Measurements from ENCODE around the gene WT1. TPM values are rescaled to one million over a fixed set of nuclear protein-coding genes. Genes with fewer than 3 reads are reported as not detected.
A peak's percentile ranks its signal among the peaks of the same experiment; 100 is the strongest.
"Not testable (repeated sequence)": the region's sequence is repeated elsewhere in the genome, so short reads cannot be mapped to it uniquely, and the experiment has no call there.

WT1 gene
- 1.5 TPM for polyA plus RNA-seq (2013, experiment 1 of 2)
- polyA plus RNA-seq (2013, experiment 2 of 2): 0.96 TPM

GRCh38 chr11:32435511-32435941, at the start of gene WT1:
WT1 (minus strand) TSS chr11:32435539.
- Histone ChIP-seq H3K4me3 (ENCODE audit: extremely low read depth, insufficient read depth, low read length, poor library complexity, severe bottlenecking) (peak within 1 kb of the TSS; percentile 21), H3K4me1 (ENCODE audit: control insufficient read depth, insufficient read depth, low read length, poor library complexity, severe bottlenecking) (peaks cover 23% of the 10 kb centered on the region), H3K9me3 (ENCODE audit: control insufficient read depth, low read length) (no peaks in the 10 kb centered on the region), H3K36me3 (ENCODE audit: control insufficient read depth, insufficient read depth, low read length) (no peaks in the 10 kb centered on the region), H3K27ac (ENCODE audit: low read depth, low read length, severe bottlenecking) (no peak within 1 kb of the TSS)
- 0 to 1% methylated on average over 15 to 17 of the region's 25 CpGs for whole genome bisulfite sequencing, 2 experiments (ENCODE audit: insufficient coverage in 2 of 2)

GRCh38 chr11:32479291-32479690, 44.0 kb upstream of the WT1 start:
- 79 to 80% methylated on average over 2 to 3 of the region's 4 CpGs for WGBS, 2 experiments (ENCODE audit: insufficient coverage in 2 of 2)
- no peaks in the 10 kb centered on the region for H3K36me3 ChIP-seq (ENCODE audit: control insufficient read depth, insufficient read depth, low read length)
- H3K4me1 ChIP-seq (ENCODE audit: control insufficient read depth, insufficient read depth, low read length, poor library complexity, severe bottlenecking): no peaks in the 10 kb centered on the region
- no peak overlapping the region for H3K27ac ChIP-seq (ENCODE audit: low read depth, low read length, severe bottlenecking)
- H3K4me3 ChIP-seq (ENCODE audit: extremely low read depth, insufficient read depth, low read length, poor library complexity, severe bottlenecking): no peak overlapping the region
- no peaks in the 10 kb centered on the region for H3K9me3 ChIP-seq (ENCODE audit: control insufficient read depth, low read length)

- no peaks in the 10 kb centered on the region for H3K9me3 ChIP-seq (ENCODE audit: control insufficient read depth, low read length)
- H3K36me3 ChIP-seq (ENCODE audit: control insufficient read depth, insufficient read depth, low read length): no peaks in the 10 kb centered on the region
- no peaks in the 10 kb centered on the region for H3K4me1 ChIP-seq (ENCODE audit: control insufficient read depth, insufficient read depth, low read length, poor library complexity, severe bottlenecking)
- no peak overlapping the region for H3K27ac ChIP-seq (ENCODE audit: low read depth, low read length, severe bottlenecking)
- WGBS, 2 experiments (ENCODE audit: insufficient coverage in 2 of 2): 88 to 98% methylated on average over 3 of the region's 7 CpGs
- H3K4me3 ChIP-seq (ENCODE audit: extremely low read depth, insufficient read depth, low read length, poor library complexity, severe bottlenecking): no peak overlapping the region
These were observed 43.0 kb upstream of the WT1 start for GRCh38 chr11:32478277-32478731.

- Histone ChIP-seq H3K4me3 (ENCODE audit: extremely low read depth, insufficient read depth, low read length, poor library complexity, severe bottlenecking) (no peak overlapping the region), H3K27ac (ENCODE audit: low read depth, low read length, severe bottlenecking) (no peak overlapping the region), H3K4me1 (ENCODE audit: control insufficient read depth, insufficient read depth, low read length, poor library complexity, severe bottlenecking) (no peaks in the 10 kb centered on the region), H3K36me3 (ENCODE audit: control insufficient read depth, insufficient read depth, low read length) (no peaks in the 10 kb centered on the region), H3K9me3 (ENCODE audit: control insufficient read depth, low read length) (no peaks in the 10 kb centered on the region)
- WGBS, 2 experiments (ENCODE audit: insufficient coverage in 2 of 2): 92 to 93% methylated on average over 2 to 3 of the region's 5 CpGs
These were observed 38.1 kb upstream of the WT1 start for GRCh38 chr11:32473282-32473909.

DNA sequence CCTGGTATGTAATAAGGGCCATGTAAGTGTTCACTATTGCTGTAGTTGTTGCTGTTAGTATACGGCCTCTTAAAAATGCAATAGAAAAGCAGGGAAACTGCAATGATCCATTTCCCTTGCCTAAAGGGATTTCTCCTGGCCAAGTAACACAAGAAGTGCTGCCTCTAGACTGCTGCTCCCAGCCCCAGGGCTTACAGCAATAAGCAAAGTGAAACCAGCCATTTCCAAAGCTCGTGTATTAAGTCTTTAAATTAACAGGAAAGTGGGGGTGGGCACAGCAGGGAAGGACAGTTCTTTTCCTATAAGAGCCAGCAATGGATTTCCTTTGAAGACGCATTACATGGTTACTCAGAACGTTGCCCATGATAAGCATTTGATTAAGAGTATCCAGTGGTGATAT, 36.9 kb upstream of the WT1 start:
- Histone ChIP-seq H3K27ac (ENCODE audit: low read depth, low read length, severe bottlenecking) (no peak overlapping the region), H3K4me3 (ENCODE audit: extremely low read depth, insufficient read depth, low read length, poor library complexity, severe bottlenecking) (no peak overlapping the region), H3K9me3 (ENCODE audit: control insufficient read depth, low read length) (no peaks in the 10 kb centered on the region), H3K36me3 (ENCODE audit: control insufficient read depth, insufficient read depth, low read length) (no peaks in the 10 kb centered on the region), H3K4me1 (ENCODE audit: control insufficient read depth, insufficient read depth, low read length, poor library complexity, severe bottlenecking) (no peaks in the 10 kb centered on the region)
- WGBS, 2 experiments (ENCODE audit: insufficient coverage in 2 of 2): 81 to 83% methylated on average over 2 to 4 of the region's 4 CpGs

DNA sequence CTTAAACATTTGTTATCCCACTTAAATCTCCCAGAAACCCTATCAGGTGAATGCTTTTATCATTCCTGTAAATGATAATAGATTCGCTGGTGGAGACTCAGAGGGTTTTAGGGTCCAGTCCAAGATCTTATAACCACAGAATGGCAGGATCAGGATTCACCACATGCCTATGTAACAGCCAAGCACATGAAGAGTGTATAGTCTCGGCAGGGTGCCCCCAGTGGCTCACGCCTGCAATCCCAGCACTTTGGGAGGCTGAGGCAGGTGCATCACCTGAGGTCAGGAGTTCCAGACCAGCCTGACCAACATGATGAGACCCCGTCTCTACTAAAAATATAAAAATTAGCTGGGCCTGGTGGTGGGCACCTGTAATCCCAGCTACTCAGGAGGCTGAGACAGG, 36.2 kb upstream of the WT1 start:
- not testable (repeated sequence) for H3K4me1 ChIP-seq (ENCODE audit: control insufficient read depth, insufficient read depth, low read length, poor library complexity, severe bottlenecking); H3K27ac ChIP-seq (ENCODE audit: low read depth, low read length, severe bottlenecking); H3K4me3 ChIP-seq (ENCODE audit: extremely low read depth, insufficient read depth, low read length, poor library complexity, severe bottlenecking); H3K9me3 ChIP-seq (ENCODE audit: control insufficient read depth, low read length); H3K36me3 ChIP-seq (ENCODE audit: control insufficient read depth, insufficient read depth, low read length)
- WGBS, 2 experiments (ENCODE audit: insufficient coverage in 2 of 2): 86 to 90% methylated on average over 2 to 4 of the region's 4 CpGs

GRCh38 chr11:32469791-32470190, 34.5 kb upstream of the WT1 start:
- Histone ChIP-seq H3K36me3 (ENCODE audit: control insufficient read depth, insufficient read depth, low read length) (no peaks in the 10 kb centered on the region), H3K4me1 (ENCODE audit: control insufficient read depth, insufficient read depth, low read length, poor library complexity, severe bottlenecking) (peaks cover 3% of the 10 kb centered on the region), H3K27ac (ENCODE audit: low read depth, low read length, severe bottlenecking) (no peak overlapping the region), H3K9me3 (ENCODE audit: control insufficient read depth, low read length) (no peaks in the 10 kb centered on the region), H3K4me3 (ENCODE audit: extremely low read depth, insufficient read depth, low read length, poor library complexity, severe bottlenecking) (no peak overlapping the region)
- 83% methylated on average over 1 of the region's 1 CpG; no CpG with 5 or more reads in 1 of the 2 experiments for WGBS, 2 experiments (ENCODE audit: insufficient coverage in 2 of 2)

DNA sequence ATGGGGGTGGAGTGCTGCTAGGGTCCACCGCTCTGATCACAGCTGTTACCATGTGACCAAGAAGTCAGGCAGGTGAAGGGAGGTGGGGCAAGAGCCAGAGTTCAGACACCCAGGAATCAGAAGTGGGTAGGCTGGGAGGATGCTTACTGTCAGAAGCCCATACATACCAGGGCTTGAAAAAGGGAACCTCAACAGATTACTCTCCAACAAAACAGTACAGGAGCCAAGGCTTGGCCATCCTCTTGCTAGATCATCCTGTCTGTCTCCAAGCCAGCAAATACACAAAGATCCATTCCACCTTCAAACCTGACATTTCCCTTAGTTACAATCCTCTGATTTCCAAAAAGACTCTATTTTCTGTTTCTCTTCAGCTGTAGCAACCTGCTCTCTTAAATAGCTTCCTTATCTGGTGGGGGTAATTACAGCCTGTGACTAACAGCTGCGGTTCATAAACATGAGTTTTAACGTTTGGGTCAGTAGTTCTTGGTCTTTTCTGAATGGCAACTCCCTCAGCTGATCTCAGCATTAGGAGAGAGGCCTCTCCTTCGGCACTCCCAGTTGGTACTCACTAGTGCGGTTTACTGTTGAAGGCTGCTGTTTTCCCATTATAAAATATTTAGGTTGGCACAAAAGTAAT, 31.1 kb upstream of the WT1 start:
- Histone ChIP-seq H3K27ac (ENCODE audit: low read depth, low read length, severe bottlenecking) (no peak overlapping the region), H3K4me3 (ENCODE audit: extremely low read depth, insufficient read depth, low read length, poor library complexity, severe bottlenecking) (no peak overlapping the region), H3K36me3 (ENCODE audit: control insufficient read depth, insufficient read depth, low read length) (no peaks in the 10 kb centered on the region), H3K9me3 (ENCODE audit: control insufficient read depth, low read length) (no peaks in the 10 kb centered on the region), H3K4me1 (ENCODE audit: control insufficient read depth, insufficient read depth, low read length, poor library complexity, severe bottlenecking) (peaks cover 3% of the 10 kb centered on the region)
- 68 to 80% methylated on average over 1 to 3 of the region's 5 CpGs for WGBS, 2 experiments (ENCODE audit: insufficient coverage in 2 of 2)

- 77 to 93% methylated on average over 1 to 2 of the region's 2 CpGs for WGBS, 2 experiments (ENCODE audit: insufficient coverage in 2 of 2)
- Histone ChIP-seq H3K9me3 (ENCODE audit: control insufficient read depth, low read length) (no peaks in the 10 kb centered on the region), H3K27ac (ENCODE audit: low read depth, low read length, severe bottlenecking) (no peak overlapping the region), H3K36me3 (ENCODE audit: control insufficient read depth, insufficient read depth, low read length) (no peaks in the 10 kb centered on the region), H3K4me1 (ENCODE audit: control insufficient read depth, insufficient read depth, low read length, poor library complexity, severe bottlenecking) (peaks cover 3% of the 10 kb centered on the region), H3K4me3 (ENCODE audit: extremely low read depth, insufficient read depth, low read length, poor library complexity, severe bottlenecking) (no peak overlapping the region)
These were observed 28.7 kb upstream of the WT1 start for GRCh38 chr11:32464078-32464477.

DNA sequence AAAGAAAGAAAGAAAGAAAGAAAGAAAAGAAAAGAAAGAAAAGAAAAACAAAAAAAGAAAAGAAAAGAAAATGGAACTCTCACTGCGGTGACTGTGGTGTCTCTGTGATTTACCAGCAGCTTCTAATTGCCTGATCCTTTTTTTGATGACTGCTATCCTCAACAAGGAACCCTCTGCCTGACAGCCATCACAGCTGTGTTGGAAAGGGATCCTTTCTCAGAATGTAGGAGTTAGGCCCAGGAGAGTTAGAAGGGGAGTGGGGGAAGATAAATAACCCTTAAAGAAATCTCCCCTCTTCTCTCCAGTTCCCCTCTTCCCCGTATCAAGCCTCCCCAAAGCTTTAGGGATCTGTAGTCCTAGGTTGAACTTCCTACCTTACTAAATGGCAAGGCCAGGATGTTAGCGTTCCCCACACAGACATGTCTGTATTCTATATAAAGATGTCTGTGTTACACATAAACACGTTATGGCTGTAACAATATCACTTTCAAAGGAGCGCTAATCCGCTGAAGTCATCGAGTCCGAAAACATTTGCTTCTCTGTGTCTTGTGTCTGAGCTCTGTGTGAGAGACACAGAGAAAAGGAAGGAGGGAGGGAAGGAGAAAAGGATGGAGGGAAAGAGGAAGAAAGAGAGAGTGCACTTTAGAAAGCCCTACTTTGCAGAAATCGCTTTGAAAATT, 26.8 kb upstream of the WT1 start:
- no peaks in the 10 kb centered on the region for H3K9me3 ChIP-seq (ENCODE audit: control insufficient read depth, low read length)
- WGBS, 2 experiments (ENCODE audit: insufficient coverage in 2 of 2): 86 to 90% methylated on average over 6 to 7 of the region's 9 CpGs
- peaks cover 3% of the 10 kb centered on the region for H3K4me1 ChIP-seq (ENCODE audit: control insufficient read depth, insufficient read depth, low read length, poor library complexity, severe bottlenecking)
- H3K4me3 ChIP-seq (ENCODE audit: extremely low read depth, insufficient read depth, low read length, poor library complexity, severe bottlenecking): no peak overlapping the region
- H3K36me3 ChIP-seq (ENCODE audit: control insufficient read depth, insufficient read depth, low read length): no peaks in the 10 kb centered on the region
- H3K27ac ChIP-seq (ENCODE audit: low read depth, low read length, severe bottlenecking): no peak overlapping the region

DNA sequence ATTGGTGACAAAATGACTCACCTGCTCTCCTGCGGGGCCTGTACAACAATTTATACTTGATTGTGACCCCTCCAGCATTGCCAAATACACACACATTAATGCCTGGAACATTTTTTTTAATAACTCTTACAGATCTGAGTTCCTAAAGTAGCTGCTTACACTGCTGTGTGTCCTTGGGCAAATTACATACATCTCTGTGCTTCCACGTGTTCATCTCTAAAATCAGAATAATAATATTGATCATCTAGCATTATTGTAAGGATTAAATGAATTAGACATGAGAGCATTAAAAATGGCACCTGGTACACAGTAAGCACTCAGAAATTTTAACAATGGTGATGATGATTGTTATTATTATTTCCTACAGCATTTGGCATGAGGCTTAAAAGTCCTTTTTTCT, 21.5 kb upstream of the WT1 start:
- Histone ChIP-seq H3K4me1 (ENCODE audit: control insufficient read depth, insufficient read depth, low read length, poor library complexity, severe bottlenecking) (no peaks in the 10 kb centered on the region), H3K36me3 (ENCODE audit: control insufficient read depth, insufficient read depth, low read length) (no peaks in the 10 kb centered on the region), H3K4me3 (ENCODE audit: extremely low read depth, insufficient read depth, low read length, poor library complexity, severe bottlenecking) (no peak overlapping the region), H3K27ac (ENCODE audit: low read depth, low read length, severe bottlenecking) (no peak overlapping the region), H3K9me3 (ENCODE audit: control insufficient read depth, low read length) (no peaks in the 10 kb centered on the region)
- 100% methylated on average over 1 of the region's 2 CpGs for WGBS, 2 experiments (ENCODE audit: insufficient coverage in 2 of 2)

Data from mesodermal cell (in vitro differentiated cells).